Endometrium (tissue), 2 donors: ENCODE measurements around the gene GPATCH8.
"Not testable (repeated sequence)": the region's sequence is repeated elsewhere in the genome, so short reads cannot be mapped to it uniquely, and the experiment has no call there.

ENCODE experiments used
- FAIRE-seq: peaks from 2 replicates; lab custom pipeline; 2012; peaks lifted over from hg19 to GRCh38; lab: Jason Lieb, UNC
- donor health status: control.
- donor health status: control.

GPATCH8 gene

DNA sequence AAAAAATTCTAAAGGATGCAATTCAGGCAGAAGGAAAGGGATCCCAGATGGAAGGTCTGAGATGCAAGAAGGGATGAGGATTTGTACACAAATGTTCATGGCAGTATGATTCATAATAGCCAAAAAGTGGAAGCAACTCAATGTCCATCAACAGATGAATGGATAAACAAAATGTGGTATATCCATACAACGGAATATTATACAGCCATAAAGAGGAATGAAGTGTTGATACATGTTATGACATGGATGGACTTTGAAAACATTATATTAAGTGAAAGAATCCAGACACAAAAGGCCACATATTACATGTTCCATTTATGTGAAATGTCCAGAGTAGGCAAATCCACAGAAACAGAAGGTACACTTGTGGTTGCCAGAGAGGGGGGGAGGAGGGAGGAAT, 23.9 kb upstream of the GPATCH8 start:
- no peak for FAIRE-seq

DNA sequence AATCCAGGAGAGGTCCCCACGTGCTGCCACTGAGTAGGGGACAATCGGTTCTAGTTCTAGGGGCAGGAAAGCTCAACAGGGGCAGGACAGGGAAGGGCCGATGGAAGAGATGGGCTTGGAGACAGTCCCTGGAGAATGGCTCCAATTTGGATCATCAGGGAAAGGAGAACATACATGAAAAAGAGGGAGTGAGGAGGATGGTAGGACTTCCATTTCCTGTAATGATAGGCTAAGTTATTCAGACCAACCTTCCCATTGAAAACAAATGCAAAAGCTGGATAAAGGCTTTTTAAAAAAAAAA, 20.4 kb upstream of the GPATCH8 start:
- FAIRE-seq: no peak

DNA sequence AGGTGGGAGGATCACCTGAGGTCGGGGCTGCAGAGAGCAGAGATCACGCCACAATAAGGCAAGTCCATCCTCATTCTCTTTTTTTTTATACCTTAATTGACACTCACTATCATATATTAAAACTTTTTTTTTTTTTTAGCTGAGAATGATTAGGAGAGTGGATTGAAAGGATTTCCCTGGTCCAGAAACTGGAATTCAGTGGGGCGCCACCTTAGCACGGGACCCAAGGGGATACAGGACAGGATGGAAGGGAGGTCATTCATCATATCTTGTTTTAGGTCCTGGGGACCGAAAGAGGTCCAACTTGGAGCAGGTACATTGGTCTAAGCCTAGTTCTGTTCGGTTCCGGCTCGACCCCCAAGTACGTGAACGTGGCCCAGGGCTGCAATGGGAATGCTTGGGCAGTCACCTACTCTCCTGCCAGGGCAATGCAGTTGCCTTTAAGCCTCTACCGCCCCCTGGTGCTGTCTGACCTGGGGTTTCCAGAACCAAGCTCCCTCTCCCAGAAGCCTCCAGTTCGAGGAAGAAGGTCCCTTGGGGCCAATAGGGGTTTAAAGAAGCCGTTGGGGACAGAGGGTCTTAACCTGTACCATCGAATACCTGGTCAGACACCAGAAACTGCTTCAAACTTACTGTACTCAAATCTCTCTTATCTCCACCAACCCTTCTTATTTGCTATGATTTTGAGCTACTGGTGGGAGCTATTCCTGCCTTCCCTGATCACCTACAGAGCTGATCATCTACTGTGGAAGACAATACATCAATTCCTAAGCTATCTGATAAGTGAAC, 19.9 kb upstream of the GPATCH8 start:
- no peak for FAIRE-seq

DNA sequence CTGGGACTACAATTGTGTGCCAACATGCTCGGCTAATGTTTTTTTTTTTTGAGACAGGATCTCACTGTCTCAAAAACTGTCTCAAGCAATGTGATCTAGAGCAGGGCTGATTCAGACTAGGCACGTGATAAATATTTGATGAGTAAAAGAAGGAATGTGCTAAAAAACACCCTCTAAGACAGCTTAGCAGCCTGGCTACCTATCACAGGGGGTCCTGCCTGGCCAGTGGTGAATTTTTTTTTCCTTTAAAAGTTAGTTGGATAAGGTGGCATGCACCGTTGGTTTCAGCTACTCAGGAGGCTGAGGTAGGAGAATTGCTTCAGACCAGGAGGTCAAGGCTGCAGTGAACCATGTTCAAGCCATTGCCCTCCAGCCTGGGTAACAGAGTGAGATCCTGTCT, 14.8 kb upstream of the GPATCH8 start:
- FAIRE-seq: no peak

DNA sequence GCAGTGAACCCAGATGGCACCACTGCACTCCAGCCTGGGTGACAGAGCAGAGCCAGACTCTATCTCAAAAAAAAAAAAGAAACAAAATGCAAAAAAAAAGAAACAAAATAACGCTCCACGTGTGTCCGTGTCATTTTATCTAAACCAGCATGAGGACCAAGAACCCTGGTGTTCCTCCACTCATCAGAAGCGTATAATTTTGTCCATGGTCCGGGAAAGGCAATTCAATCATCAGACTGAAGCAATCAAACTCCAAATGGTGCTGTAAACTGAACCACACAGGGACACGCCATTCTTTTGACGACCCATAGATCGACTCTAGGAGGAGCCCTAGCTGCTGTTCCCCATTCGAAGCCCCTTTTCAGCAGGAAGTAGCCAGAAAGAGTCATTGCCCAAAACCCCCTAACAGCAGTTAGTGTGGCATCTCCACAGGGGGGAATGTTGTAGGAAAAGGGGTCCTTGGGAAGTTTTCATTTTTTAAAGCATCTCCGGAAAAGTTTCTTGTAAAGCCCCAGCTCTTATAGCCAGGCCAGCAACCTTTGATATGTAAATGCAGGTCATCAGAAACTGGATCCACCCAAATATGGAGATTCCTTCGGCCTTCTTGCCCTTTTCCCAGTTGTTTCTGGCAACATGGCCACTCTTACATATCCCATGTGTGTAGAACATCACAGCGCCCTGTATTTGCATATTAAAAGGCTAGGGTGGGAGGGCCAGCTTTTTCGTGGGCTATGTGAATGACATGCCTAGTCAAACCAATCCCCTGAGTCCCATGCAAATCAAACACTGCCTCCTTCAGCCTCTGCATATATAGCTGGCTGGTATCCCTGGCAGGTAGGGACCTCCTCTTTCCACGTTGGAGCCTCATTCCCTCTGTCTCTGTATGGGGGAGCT, 8.3 kb upstream of the GPATCH8 start:
- FAIRE-seq: not testable (repeated sequence)

DNA sequence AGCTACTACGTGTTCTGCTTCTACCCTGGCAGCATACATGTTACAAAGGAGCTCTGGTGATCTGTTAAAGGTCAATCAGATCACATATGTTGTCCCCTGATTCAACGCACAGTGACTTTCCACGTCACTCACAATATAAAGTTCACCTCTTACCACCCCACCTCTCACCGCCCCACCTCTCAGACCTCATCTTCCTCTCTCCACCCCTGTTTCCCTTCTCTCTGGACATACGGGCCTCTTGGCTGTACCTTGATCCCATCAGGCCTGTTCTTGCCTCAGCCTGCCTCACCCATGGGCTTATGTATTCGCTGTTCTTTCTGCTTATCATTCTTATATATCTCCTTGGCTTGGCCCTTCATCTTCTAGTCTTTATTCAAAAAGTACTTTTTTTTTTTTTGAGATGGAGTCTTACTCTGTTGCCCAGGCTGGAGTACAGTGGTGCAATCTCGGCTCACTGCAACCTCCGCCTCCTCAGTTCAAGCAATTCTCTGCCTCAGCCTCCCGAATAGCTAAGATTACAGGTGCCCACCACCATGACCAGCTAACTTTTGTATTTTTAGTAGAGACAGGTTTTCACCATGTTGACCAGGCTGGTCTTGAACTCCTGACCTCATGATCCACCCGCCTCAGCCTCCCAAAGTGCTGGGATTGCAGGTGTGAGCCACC, 3.9 kb upstream of the GPATCH8 start:
- FAIRE-seq: not testable (repeated sequence)

DNA sequence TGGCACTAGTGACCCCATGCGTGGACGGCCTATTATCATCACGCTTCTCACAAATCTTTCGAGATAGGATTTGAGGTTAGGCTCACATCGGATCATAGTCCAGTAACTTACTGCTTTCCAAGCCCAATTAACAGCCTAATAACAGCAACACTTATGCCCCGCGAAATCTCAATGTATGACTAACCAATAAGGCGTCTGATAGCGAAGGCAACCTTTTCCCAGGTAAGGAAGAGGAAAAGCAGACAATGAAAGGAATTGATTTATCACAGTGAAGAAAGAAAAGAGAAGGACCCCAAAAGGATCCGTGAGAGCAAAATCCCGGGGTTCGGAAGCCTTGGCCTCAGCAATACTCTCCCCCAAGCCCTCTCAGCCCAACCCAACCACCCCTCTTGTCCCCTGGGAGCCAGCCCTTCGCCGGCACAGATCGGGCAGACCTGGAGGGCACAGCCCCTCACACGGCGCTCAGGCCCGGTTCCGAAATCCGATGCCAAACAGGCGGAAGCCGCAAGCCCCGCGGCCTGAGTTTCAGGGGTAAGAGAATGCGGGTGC, 534 bp downstream of the GPATCH8 start:
- no peak for FAIRE-seq

DNA sequence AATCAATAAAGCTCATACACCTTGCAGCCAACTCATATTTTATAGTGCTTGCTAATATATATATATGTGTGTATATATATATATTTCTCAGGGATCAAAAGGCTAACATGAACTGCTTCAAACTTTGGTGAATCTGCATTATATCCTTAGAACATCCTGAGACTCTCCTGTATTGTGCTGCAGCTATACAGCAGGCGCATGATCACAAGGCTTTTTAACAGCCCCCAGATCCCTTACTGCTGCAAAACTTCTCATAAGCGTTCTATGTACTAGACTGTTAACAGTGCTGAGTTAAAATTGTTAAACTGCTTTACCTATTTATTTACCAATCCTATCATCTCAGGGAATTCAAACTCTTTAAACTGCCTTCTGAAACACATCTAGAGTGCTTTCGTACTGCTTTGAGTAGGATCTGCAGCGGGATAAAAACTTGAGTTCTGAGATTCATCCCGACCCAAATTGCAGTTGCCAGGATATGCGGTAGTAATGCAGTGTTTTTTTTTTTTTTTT, 1.3 kb downstream of the GPATCH8 start:
- no peak for FAIRE-seq

DNA sequence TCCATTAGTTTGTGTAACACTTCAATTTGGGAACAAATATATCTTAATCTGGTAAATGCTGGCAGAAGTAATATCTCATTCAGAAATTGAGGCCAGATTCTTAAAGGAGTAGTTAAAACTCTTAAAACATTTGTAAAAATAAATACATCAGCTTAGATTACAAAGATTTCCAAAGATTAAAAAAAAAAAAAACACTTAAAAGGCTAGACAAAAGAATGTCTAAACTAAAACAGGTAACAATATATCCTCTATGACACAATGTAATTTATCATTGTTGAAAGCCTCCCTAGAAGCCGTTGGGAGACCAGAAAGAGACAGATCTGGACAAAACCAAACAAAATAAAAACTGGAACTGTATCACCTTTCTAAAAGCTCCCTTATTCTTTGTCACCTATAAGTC, 3.5 kb downstream of the GPATCH8 start:
- FAIRE-seq: no peak

DNA sequence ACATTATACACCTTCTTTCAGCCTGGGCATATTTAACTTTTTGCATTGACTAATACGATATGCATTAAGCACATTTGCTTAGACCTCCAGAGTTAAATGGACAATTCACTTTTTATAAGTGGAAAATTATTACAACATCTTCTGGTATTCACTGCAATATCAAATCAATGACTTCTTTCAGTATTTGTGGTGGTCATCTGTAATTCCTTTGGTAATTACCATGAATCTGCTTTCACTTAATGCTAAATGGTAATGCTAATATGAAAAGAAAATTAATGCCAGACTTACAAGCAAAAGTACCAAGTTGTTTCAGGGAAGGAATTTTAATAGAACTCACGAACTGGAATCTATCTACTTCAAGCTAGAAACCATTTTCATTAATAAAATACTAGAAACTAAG, 6.4 kb downstream of the GPATCH8 start:
- FAIRE-seq: no peak

DNA sequence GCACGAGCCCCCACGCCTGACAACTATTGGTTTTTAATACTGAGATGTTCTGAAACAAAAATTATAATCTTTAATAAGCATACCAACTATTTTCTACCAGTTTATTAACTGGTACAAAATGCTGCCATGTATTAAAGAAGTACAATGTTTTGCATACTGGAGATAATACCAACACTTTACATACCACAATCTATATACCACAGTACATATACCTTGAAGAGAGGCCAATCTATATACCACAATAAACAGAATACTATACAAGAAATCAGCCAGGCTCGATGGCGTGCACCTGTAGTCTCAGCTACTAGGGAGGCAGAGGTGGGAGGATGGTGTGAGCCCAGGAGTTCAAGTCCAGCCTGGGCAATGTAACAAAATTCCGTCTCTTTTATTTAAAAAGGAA, 9.9 kb downstream of the GPATCH8 start:
- no peak for FAIRE-seq

DNA sequence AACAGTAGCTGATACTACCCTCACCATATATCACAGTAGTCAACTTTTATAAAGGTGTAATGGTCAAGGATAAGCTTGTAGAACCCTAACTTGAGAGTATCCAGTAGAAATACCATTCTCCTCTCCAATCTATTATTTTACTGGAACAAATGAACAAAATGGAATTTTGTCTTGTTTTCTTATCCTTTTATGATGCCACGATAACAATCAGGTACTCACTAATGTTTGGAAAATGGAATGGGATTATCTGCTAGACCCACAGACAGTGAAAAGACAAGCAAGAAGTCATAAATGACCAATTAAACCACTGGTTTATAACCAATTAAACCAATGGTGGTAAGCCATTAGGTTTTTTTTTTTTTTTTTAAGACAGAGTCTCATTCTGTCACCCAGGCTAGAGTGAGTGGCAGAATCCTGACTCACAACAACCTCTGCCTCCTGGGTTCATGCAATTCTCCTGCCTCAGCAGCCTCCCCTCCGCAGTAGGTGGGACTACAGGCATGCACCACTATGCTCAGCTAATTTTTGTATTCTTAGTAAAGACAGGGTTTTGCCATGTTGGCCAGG, 10.4 kb downstream of the GPATCH8 start:
- no peak for FAIRE-seq

DNA sequence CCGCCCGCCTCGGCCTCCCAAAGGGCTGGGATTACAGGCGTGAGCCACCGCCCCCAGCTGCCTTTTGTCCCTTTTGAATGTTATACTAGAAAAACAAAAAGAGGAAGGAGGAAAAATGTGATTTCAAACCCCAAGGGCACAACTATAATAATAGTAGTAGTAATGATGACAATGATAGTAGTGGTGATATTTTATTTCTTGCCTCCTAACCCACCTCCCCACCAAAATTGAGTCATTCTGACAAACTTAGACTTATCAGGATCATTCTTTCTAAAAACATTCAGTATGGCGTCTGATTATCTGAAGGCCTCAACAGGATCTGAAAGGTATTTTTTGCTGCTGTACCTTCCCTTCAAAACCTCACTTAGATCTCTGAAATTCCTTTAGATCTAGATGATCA, 13.6 kb downstream of the GPATCH8 start:
- no peak for FAIRE-seq

DNA sequence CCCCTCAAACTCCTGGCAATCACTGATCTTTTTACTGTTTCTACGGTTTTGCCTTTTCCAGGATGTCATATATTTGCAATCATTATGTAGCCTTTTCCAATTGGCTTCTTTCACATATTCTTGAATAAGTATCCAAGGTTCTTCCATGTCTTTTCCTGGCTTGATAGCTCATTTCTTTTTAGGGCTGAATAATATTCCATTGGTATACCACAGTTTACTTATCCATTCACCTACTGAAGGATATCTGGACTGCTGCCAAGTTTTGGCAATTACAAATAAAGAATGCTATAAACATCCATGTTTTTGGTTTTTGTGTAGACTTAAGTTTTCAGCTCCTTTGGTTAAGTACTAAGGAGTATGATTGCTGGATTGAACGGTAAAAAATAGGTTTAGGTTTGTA, 16.0 kb downstream of the GPATCH8 start:
- FAIRE-seq: no peak

DNA sequence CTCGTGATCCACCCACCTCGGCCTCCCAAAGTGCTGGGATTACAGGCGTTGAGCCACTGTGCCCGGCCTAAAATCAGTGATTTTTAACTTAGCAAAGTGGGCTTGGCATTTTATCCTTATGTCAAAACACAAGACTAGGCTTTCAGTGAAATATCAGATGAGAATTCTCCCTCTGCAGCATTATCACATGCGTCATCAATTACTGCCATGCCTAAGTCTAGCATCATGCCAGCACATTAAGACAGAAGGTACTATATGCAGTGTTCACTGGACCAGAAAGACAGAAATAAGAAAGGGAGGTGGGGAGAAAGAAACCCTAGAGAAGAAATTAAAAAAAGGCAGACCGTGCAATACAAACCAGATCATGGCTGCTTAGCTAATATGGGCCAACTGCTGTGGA, 29.8 kb downstream of the GPATCH8 start:
- no peak for FAIRE-seq

DNA sequence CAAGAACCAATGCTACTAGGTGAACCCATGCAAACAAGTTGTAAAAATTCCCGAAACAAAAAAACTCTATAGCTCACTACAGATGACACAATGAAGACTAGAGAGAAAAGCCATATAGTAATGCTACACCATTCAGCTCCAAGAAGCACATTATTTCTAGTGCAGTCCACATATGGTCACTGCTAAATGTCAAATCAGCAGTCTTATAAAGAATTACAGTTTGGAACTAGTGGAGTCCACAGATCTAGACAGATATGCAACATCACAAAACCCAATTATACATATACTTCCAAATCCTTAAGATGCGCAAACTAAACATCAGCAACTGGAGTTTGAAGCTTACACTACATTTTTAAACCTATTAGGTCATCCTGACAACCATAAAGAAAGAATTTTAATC, 33.5 kb downstream of the GPATCH8 start:
- no peak for FAIRE-seq

DNA sequence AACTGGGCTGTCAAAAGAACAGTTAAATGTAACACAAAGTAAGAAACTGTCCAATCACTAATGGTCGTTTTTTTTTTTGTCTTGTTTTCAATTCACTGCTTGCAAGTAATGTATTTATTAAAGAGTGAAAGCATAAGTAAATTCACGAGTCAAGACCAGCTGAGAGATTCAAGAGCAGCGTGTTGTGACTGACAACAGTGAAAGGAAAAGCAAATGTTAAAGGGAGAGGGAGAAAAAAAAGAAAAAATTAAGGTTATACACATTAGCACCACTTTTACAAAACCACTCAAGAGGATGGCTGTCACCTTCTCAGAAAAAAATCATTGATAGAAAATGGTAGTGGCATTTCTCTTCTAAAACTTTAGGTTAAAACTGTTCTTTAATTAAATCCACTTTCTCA, 36.1 kb downstream of the GPATCH8 start:
- no peak for FAIRE-seq

DNA sequence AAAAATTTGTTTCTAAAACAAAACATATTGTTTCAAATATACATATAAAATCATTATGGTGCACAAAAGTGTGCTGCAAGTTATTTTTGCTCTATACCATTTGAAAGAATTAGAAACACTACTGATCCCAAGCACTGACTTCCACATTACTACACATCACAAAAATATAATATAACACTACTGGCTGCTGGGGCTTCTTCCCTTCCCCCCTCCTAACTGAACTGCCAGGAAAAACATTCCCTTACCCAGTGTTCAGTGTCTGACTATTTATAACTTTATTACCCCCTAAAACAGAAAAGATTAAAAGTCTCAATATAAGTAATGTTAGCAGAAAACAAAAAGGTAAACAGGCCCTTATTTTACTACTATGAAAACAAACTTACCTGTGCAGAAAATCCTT, 36.9 kb downstream of the GPATCH8 start:
- FAIRE-seq: no peak

DNA sequence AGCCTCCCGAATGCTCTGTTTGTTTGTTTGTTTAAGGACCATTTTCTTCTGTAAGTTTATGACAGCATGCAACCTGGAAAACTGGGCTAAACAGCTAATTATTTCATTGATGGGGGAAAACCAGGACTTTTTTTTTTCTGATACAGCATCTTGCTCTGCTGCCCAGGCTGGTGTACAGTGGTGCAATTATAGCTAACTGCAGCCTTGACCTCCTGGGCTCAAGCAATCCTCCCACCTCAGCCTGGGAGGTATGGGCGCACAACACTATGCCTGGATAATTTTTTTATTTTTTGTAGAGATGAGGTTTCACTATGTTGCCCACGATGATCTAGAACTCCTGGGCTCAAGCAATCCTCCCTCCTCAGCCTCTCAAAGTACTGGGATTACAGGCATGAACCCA, 37.3 kb downstream of the GPATCH8 start:
- FAIRE-seq: no peak

DNA sequence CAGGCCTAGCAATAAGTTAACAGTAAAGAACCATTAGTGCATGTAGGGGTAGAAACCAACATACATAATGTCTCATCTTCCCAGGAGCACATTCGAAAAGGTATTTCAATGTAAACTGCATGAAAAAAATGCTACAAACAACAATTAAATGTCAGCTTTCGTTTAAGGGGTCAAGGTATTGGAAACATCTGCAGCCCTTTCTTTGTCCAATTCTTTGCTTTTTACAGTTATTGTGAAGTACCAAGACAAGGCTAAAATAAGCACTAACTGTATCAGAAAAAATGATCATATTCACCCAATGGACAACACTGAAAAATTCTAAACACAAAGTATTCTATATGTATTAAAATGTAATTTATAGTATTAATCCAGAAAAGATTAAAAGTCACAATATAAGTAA, 37.9 kb downstream of the GPATCH8 start:
- no peak for FAIRE-seq

DNA sequence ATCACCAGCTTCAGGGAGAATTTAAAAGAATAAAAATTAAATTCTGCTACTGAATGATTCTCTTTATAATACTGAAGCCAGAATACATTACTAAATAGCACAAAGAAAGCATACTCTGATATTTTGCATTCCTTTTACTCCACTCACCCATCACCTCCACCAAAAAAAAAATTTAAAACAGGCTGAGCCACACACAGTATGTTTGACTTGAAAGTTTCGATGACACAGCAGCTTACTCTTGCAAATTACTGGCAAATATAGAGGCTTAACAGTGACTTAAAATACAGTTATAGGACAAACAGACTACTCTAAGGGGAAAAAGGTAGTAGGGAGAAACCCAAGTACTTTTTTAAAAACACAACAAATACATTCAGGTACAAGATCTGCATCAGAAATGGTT, 39.2 kb downstream of the GPATCH8 start:
- FAIRE-seq: no peak

DNA sequence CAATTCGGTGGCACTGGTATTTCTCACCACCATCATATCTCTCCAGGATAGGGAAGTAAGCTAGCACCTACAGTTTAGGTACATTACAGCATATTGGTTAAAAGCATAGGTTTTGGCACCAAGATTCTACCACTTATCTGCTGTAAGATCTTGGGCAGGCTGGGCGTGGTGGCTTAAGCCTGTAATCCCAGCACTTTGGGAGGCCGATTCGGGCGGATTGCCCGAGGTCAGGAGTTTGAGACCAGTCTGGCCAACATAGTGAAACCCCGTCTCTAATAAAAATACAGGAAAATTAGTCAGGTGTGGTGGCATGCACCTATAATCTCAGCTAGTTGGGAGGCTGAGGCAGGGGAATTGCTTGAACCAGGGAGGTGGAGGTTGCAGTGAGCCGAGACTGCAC, 51.4 kb downstream of the GPATCH8 start:
- no peak for FAIRE-seq
